ENCODE results near the gene ACTR1A. TPM values are rescaled to one million over a fixed set of nuclear protein-coding genes. Genes with fewer than 3 reads are reported as not detected.

ACTR1A gene
- total and polyA plus RNA-seq, 4 experiments from 2014 or later = 54.9 to 72.3 (median 65.0) TPM

GRCh38 chr10:102492344-102492939, 10.1 kb downstream of the ACTR1A start:
- no peaks in the 10 kb centered on the region for H3K27me3 Mint-ChIP-seq
- H3K4me3 Mint-ChIP-seq = peak overlapping the region in 1 of 8 donors; percentile 15

GRCh38 chr10:102491136-102491535, 11.4 kb downstream of the ACTR1A start:
- Histone ChIP-seq H3K9me3 (ENCODE audit: control insufficient read depth in 1 of 2, low read length in 2 of 2) (no peaks in the 10 kb centered on the region), H3K27me3 (ENCODE audit: insufficient read depth, low read length) (no peaks in the 10 kb centered on the region), H3K4me1 (ENCODE audit: insufficient read depth, low read length) (no peaks in the 10 kb centered on the region), H3K27ac (ENCODE audit: low read depth, low read length) (no peak overlapping the region), H3K4me3 (ENCODE audit: low read length in 2 of 2) (no peak overlapping the region), H3K36me3 (ENCODE audit: insufficient read depth, low read length) (peaks cover 38% of the 10 kb centered on the region)
- H3K4me3 Mint-ChIP-seq = no peak overlapping the region
- H3K9me3 Mint-ChIP-seq = no peaks in the 10 kb centered on the region
- peaks cover 7 to 45% of the 10 kb centered on the region in 2 donors for H3K36me3 Mint-ChIP-seq
- no peak for DNase-seq
- H3K27ac Mint-ChIP-seq = peak overlapping the region in 2 of 7 donors; percentile 31 to 48
- CTCF ChIA-PET (ENCODE audit: partially characterized antibody) = no interaction called here
- intact Hi-C loops (cut with micrococcal nuclease) = no loop called here
- peaks cover 10 to 24% (median 13%) of the 10 kb centered on the region in 4 donors for H3K4me1 Mint-ChIP-seq
- POLR2A ChIA-PET (ENCODE audit: partially characterized antibody) = interaction anchor here (0.6 to 1.5 kb wide), 2 partner anchors 11 to 97 kb away, joined by 3 to 4 read pairs; partner anchors contain the start of gene ACTR1A
- no peaks in the 10 kb centered on the region for H3K27me3 Mint-ChIP-seq

More at GRCh38 chr10:102492344-102492939, 10.1 kb downstream of the ACTR1A start:
- peaks cover 13 to 27% (median 17%) of the 10 kb centered on the region in 4 donors for H3K4me1 Mint-ChIP-seq
- ChIA-PET CTCF (ENCODE audit: partially characterized antibody) (interaction anchor here (0.7 kb wide), 1 partner anchor 93 kb away, joined by 3 read pairs; no protein-coding TSS in a partner anchor), POLR2A (ENCODE audit: partially characterized antibody) (no interaction called here)
- H3K27ac Mint-ChIP-seq = peak overlapping the region in 5 of 7 donors; percentile 52 to 84 (median 69)
- Histone ChIP-seq H3K36me3 (ENCODE audit: insufficient read depth, low read length) (peaks cover 27% of the 10 kb centered on the region), H3K27me3 (ENCODE audit: insufficient read depth, low read length) (no peaks in the 10 kb centered on the region), H3K4me1 (ENCODE audit: insufficient read depth, low read length) (no peaks in the 10 kb centered on the region), H3K4me3 (ENCODE audit: low read length in 2 of 2) (no peak overlapping the region), H3K27ac (ENCODE audit: low read depth, low read length) (no peak overlapping the region), H3K9me3 (ENCODE audit: control insufficient read depth in 1 of 2, low read length in 2 of 2) (no peaks in the 10 kb centered on the region)
- H3K36me3 Mint-ChIP-seq = peaks cover 7 to 41% of the 10 kb centered on the region in 2 donors
- DNase-seq = no peak
- H3K9me3 Mint-ChIP-seq = no peaks in the 10 kb centered on the region
- intact Hi-C loops (cut with micrococcal nuclease) = no loop called here

- no peaks in the 10 kb centered on the region for H3K27me3 Mint-ChIP-seq
- H3K9me3 Mint-ChIP-seq = no peaks in the 10 kb centered on the region
- DNase-seq = no peak
- Histone ChIP-seq H3K9me3 (ENCODE audit: control insufficient read depth in 1 of 2, low read length in 2 of 2) (no peaks in the 10 kb centered on the region), H3K4me3 (ENCODE audit: low read length in 2 of 2) (no peak overlapping the region), H3K27me3 (ENCODE audit: insufficient read depth, low read length) (no peaks in the 10 kb centered on the region), H3K36me3 (ENCODE audit: insufficient read depth, low read length) (peaks cover 87% of the 10 kb centered on the region), H3K27ac (ENCODE audit: low read depth, low read length) (no peak overlapping the region), H3K4me1 (ENCODE audit: insufficient read depth, low read length) (no peaks in the 10 kb centered on the region)
- ChIA-PET POLR2A (ENCODE audit: partially characterized antibody) (no interaction called here), CTCF (ENCODE audit: partially characterized antibody) (no interaction called here)
- peaks cover 47 to 78% of the 10 kb centered on the region in 2 donors for H3K36me3 Mint-ChIP-seq
- no peak overlapping the region for H3K4me3 Mint-ChIP-seq
- no peak overlapping the region for H3K27ac Mint-ChIP-seq
- intact Hi-C loops (cut with micrococcal nuclease) = no loop called here
- no peaks in the 10 kb centered on the region for H3K4me1 Mint-ChIP-seq
Observed at GRCh38 chr10:102485093-102485784, 17.3 kb downstream of the ACTR1A start.

- Mint-ChIP-seq H3K4me3 (no peak overlapping the region), H3K27ac (no peak overlapping the region), H3K36me3 (peaks cover 46 to 77% of the 10 kb centered on the region in 2 donors), H3K27me3 (no peaks in the 10 kb centered on the region), H3K4me1 (peaks cover under 1 to 2% (median 1%) of the 10 kb centered on the region in 4 donors), H3K9me3 (no peaks in the 10 kb centered on the region)
- H3K27ac ChIP-seq (ENCODE audit: low read depth, low read length) = no peak overlapping the region
- no peaks in the 10 kb centered on the region for H3K27me3 ChIP-seq (ENCODE audit: insufficient read depth, low read length)
- ChIA-PET CTCF (ENCODE audit: partially characterized antibody) (interaction anchor here (1.1 kb wide), 1 partner anchor 15 kb away, joined by 3 read pairs; no protein-coding TSS in a partner anchor), POLR2A (ENCODE audit: partially characterized antibody) (interaction anchor here (1.5 kb wide), 1 partner anchor 10 kb away, joined by 4 read pairs; no protein-coding TSS in a partner anchor)
- H3K4me1 ChIP-seq (ENCODE audit: insufficient read depth, low read length) = peaks cover 2% of the 10 kb centered on the region
- H3K4me3 ChIP-seq (ENCODE audit: low read length in 2 of 2) = no peak overlapping the region
- no peak for DNase-seq
- intact Hi-C loops (cut with micrococcal nuclease) = no loop called here
- H3K36me3 ChIP-seq (ENCODE audit: insufficient read depth, low read length) = peaks cover 88% of the 10 kb centered on the region
- no peaks in the 10 kb centered on the region for H3K9me3 ChIP-seq (ENCODE audit: control insufficient read depth in 1 of 2, low read length in 2 of 2)
Observed at GRCh38 chr10:102484021-102484420, 18.5 kb downstream of the ACTR1A start.

GRCh38 chr10:102480396-102480795, 22.1 kb downstream of the ACTR1A start:
- H3K27me3 Mint-ChIP-seq = no peaks in the 10 kb centered on the region
- CTCF ChIA-PET (ENCODE audit: partially characterized antibody) = interaction anchor here (0.9 to 5.3 kb wide), 10 partner anchors 19 to 254 kb away, joined by 3 to 48 read pairs (median 18); partner anchors contain the start of genes CUEDC2, ELOVL3 and NFKB2
- peaks cover 56% of the 10 kb centered on the region for H3K36me3 ChIP-seq (ENCODE audit: insufficient read depth, low read length)
- H3K4me1 ChIP-seq (ENCODE audit: insufficient read depth, low read length) = peaks cover 7% of the 10 kb centered on the region
- peak overlapping the region in 2 of 7 donors; percentile 30 to 35 for H3K27ac Mint-ChIP-seq
- H3K4me1 Mint-ChIP-seq = peaks cover 4 to 6% (median 5%) of the 10 kb centered on the region in 4 donors
- peaks cover 32 to 58% of the 10 kb centered on the region in 2 donors for H3K36me3 Mint-ChIP-seq
- H3K27ac ChIP-seq (ENCODE audit: low read depth, low read length) = no peak overlapping the region
- no peaks in the 10 kb centered on the region for H3K9me3 ChIP-seq (ENCODE audit: control insufficient read depth in 1 of 2, low read length in 2 of 2)
- intact Hi-C loops (cut with micrococcal nuclease) = no loop called here
- no peaks in the 10 kb centered on the region for H3K9me3 Mint-ChIP-seq
- no peak overlapping the region for H3K4me3 ChIP-seq (ENCODE audit: low read length in 2 of 2)
- POLR2A ChIA-PET (ENCODE audit: partially characterized antibody) = interaction anchor here (1.3 to 2.7 kb wide), 4 partner anchors 30 to 250 kb away, joined by 4 to 16 read pairs (median 10); partner anchors contain the start of genes C10orf95 and FBXL15
- no peaks in the 10 kb centered on the region for H3K27me3 ChIP-seq (ENCODE audit: insufficient read depth, low read length)
- H3K4me3 Mint-ChIP-seq = no peak overlapping the region
- DNase-seq = no peak

GRCh38 chr10:102479651-102480050, 22.9 kb downstream of the ACTR1A start:
- H3K27ac Mint-ChIP-seq = peak overlapping the region in 6 of 7 donors; percentile 31 to 84 (median 66)
- POLR2A ChIA-PET (ENCODE audit: partially characterized antibody) = interaction anchor here (1.2 to 2.7 kb wide), 8 partner anchors 17 to 250 kb away, joined by 3 to 16 read pairs (median 6); partner anchors contain the start of genes C10orf95, FBXL15 and NFKB2
- H3K27me3 Mint-ChIP-seq = no peaks in the 10 kb centered on the region
- no peak overlapping the region for H3K4me3 Mint-ChIP-seq
- Histone ChIP-seq H3K27ac (ENCODE audit: low read depth, low read length) (no peak overlapping the region), H3K27me3 (ENCODE audit: insufficient read depth, low read length) (no peaks in the 10 kb centered on the region), H3K4me1 (ENCODE audit: insufficient read depth, low read length) (peaks cover 7% of the 10 kb centered on the region), H3K9me3 (ENCODE audit: control insufficient read depth in 1 of 2, low read length in 2 of 2) (no peaks in the 10 kb centered on the region), H3K4me3 (ENCODE audit: low read length in 2 of 2) (no peak overlapping the region), H3K36me3 (ENCODE audit: insufficient read depth, low read length) (peaks cover 48% of the 10 kb centered on the region)
- DNase-seq = no peak
- CTCF ChIA-PET (ENCODE audit: partially characterized antibody) = interaction anchor here (0.9 to 5.3 kb wide), 22 partner anchors 9 to 253 kb away, joined by 3 to 48 read pairs (median 5); partner anchors contain the start of genes CUEDC2, ELOVL3 and NFKB2
- intact Hi-C loops (cut with micrococcal nuclease) = loop anchor here (1.0 to 2.0 kb wide), 6 partner anchors 29 to 311 kb away; no protein-coding TSS in a partner anchor
- peaks cover 28 to 52% of the 10 kb centered on the region in 2 donors for H3K36me3 Mint-ChIP-seq
- peaks cover 4 to 11% (median 6%) of the 10 kb centered on the region in 4 donors for H3K4me1 Mint-ChIP-seq
- no peaks in the 10 kb centered on the region for H3K9me3 Mint-ChIP-seq
